Fibroblast of skin of right biceps (primary cell): Measurements from ENCODE around the gene MTG1.
"Not testable (repeated sequence)": the region's sequence is repeated elsewhere in the genome, so short reads cannot be mapped to it uniquely, and the experiment has no call there.

Source experiments
- DNase-seq: peaks from one replicate; pipeline ENCODE4 v3.0.0-alpha.2; 2013

The MTG1 gene

DNA sequence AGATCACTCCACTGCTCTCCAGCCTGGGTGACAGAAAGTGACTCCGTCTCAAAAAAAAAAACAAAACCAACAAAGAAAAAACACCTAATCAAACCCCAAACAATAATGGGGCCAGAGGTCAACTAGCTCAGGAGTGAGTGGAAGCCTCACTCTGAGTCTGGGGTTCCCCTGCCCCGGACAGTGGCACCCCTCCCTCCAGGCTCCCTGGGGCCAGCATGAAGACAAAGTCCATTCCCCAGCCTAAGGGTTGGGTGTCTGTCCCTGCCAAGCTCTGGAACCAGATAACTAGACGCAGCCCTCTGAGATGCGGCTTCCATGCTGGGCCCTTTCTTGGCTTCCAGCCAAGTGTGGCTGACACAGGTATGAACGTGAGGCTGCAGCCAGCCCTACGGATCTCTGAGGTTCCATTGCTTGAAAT lies 34.4 kb upstream of the MTG1 start:
- no peak for DNase-seq

- no peak for DNase-seq
Measured at GRCh38 chr10:133359972-133360610, 33.9 kb upstream of the MTG1 start.

DNA sequence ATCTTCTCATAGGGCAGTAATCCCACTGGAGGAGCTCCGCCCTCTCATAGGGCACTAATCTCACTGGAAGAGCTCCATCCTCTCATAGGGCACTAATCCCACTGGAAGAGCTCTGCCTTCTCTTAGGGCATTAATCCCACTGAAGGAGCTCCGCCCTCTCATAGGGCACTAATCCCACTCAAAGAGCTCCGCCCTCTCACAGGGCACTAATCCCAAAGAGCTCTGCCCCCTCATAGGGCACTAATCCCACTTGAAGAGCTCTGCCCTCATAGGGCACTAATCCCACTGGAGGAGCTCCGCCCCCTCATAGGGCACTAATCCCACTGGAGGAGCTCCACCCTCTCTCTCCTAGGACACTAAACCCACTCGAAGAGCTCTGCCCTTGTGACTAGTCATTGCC lies 32.7 kb upstream of the MTG1 start:
- DNase-seq = no peak

DNA sequence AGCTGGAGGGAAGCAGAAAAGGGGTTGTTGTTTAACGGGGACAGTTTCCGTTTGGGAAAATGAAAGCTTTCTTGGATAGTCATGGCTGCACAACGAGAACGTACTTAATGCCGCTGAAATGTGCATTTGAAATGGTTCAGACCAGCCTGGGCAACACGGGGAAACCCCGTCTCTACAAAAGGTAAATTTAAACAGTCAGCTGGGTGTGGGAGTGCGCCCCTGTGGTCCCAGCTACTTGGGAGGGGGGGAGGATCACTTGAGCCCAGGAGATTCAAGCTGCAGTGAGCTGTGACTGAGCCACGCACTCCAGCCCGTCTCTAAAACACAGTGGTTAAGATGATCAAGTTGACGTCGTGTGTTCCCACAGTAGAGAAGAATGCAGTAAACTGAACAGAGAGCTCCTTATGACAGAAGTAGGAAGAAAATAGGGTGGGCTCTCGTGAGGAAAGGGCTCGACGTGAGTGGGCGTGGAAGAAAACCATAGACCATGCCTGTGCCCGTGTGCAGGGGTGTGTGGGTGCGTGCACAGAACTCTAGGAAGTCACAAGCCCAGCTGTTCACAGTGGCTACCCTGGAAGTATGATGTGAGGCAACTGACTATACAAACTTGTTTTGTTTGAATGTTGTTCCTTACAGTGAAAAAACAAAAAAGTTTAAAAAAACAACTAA lies 32.0 kb upstream of the MTG1 start:
- no peak for DNase-seq

DNA sequence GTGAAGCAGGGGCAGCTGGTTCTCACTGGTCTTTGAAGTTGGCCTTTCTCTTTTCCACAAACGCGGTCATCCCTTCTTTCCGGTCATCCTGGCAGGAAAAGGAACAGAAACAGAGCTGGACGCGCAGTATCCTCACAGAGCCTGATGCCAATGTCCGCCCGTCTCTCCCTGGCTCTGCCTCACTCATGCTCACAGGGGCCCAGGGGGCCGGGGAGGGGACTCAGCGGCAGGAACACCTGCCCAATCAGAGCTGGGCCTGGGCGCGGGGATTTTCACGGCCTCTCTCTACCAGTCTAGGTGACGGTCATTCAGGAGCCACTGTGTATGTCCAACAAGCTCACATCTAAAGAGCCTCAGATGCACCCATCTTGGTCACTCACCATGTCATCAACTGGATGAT lies 31.1 kb upstream of the MTG1 start:
- DNase-seq = no peak

GRCh38 chr10:133364645-133365431 lies 29.1 kb upstream of the MTG1 start:
- no peak for DNase-seq

GRCh38 chr10:133365461-133366129 lies 28.4 kb upstream of the MTG1 start:
- no peak for DNase-seq

- DNase-seq = no peak
Measured at GRCh38 chr10:133366130-133366478, 27.9 kb upstream of the MTG1 start.

GRCh38 chr10:133366751-133367150 lies 27.2 kb upstream of the MTG1 start:
- DNase-seq = no peak

DNA sequence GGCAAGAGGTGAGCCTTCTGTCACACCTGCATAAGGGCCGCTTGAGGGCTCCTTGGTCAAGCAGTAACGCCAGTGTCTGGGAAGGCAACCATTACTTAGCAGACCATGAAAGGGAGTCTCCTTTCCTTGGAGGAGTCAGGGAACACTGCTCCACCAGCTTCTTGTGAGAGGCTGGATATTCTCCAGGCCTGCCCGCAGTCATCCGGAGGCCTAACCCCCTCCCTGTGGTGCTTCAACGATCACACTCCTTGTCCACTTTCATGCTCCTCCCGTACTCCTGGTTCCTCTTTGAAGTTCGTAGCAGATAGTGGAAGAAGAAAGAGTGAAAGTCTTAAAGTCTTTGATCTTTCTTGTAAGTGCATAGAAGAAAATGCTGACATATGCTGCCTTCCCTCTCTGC lies 26.5 kb upstream of the MTG1 start:
- DNase-seq = not testable (repeated sequence)

- no peak for DNase-seq
Measured at GRCh38 chr10:133368153-133368552, 25.8 kb upstream of the MTG1 start.

- DNase-seq = no peak
Measured at GRCh38 chr10:133370030-133370786, 23.7 kb upstream of the MTG1 start.

DNA sequence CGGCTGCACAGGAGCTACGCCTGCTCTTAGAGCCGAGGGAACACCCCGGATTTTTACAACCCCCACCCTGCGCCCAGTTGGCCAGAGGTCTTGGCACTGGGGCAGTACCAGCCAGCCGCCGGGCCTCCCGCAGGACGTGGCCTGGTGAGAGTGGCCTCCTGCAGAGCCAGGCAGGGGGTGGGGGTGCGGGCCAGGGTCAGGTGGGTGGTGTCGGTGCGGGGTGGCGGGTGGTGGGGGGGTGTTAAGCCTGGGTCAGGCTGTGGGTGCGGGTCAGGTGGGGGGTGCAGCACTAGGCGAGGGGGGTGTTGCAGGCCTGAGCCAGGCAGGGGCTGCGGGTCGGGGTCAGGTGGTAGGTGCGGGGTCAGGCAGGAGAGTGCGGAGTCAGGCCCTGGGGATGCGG lies 21.4 kb upstream of the MTG1 start:
- DNase-seq = no peak

- DNase-seq = peak; percentile 90
Measured at GRCh38 chr10:133373174-133374090, 20.5 kb upstream of the MTG1 start, which contains the start of gene ECHS1. Gene ECHS1 (minus strand): TSS chr10:133373354. CDS start chr10:133373333, 21 bp downstream.

- no peak for DNase-seq
Measured at GRCh38 chr10:133375357-133376115, 18.4 kb upstream of the MTG1 start.

DNA sequence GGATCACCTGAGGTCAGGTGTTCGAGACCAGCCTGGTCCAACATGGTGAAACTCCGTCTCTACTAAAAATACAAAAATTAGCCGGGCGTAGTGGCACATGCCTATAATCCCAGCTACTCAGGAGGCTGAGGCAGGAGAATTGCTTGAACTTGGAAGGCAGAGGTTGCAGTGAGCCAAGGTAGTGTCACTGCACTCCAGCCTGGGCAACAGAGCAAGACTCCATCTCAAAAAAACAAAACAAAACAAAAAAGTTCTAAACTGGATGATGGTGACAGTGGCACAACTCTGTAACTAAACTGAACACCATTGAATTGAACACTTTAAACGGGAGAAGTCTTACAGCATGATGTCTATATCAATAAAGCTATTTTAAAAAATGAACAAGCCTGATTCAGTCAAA lies 17.8 kb upstream of the MTG1 start:
- not testable (repeated sequence) for DNase-seq

DNA sequence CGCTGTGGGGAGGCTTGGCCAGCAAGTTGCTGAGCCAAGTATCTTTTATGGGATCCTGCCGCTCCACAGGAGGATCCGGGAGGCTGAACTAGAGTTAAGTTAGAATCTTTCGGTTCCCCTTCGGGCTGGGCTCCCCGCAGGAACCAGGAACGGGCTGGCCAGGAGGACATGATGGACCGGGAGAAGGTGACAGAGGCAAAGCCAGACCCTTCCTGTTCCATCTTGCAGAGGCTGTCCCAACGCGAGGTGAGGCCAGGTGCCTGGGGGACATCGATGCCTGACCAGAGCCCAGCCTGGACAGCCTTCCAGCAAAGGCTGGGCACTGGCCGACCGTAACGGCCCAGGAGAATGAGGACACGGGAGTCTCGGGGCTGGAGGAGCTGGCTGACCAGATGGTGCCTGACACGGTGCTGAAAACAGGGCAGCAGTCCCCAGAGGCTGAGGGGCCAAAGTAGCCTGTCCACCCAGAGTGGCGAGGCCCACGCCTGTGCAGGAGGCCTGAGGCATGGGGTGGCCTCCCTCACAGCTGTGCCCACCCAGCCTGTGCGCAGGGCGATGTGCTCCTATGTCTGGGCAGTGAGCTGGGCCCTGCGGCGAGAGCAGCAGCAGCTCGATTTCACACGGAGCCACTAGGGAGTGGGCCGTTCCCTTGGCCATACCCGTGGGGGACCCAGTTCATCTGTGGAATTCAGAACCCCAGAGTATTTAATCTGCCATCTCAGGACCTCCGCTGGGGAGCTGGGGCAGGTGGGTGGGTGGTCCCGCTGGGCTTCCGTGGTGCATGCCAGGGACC lies 16.7 kb upstream of the MTG1 start:
- DNase-seq = no peak

- no peak for DNase-seq
Measured at GRCh38 chr10:133377818-133378250, 16.1 kb upstream of the MTG1 start.

DNA sequence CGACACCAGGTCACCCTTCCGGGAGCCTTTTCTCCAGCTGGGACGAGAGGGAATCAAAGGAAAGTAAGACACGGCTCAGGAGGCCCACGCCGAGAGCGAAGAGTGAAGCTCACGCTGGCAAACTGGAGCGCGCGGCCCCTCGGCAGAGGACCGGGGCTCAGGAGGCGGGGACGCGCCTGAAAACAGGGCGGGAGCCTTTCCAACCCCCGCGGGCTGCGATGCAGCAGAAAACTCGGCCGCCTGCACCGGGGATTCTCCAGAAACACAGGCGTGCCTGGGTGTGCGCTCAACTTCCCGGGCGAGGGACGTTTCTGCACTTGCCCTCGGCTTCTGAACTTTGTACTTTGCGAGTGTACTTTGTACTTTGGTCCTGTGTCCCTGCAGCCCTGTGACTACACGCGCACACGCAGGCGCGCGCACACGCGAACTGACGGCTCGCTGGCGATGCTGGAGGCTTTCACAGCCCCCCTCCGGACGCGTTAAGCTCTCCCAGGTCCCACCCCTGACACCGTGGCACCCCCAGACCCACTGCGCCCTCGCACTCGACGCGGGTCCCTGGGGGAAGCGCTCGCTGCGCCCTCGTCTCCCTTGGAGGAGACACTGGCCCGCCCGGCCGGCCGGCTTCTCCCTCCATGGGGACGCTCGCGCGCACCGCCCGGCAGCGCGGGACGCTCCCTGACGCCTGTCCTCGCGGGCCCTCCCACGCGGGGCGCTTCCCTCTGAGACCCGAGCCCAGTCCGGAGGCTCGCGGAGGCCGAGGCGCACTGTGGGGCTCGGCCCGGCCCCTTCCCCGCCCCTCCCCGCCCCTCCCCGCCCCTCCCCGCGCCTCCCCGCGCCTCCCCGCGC lies 15.5 kb upstream of the MTG1 start:
- DNase-seq = peak; percentile 41
